GM23338 (cell line): ENCODE results near the gene NNT. TPM values are rescaled to one million over a fixed set of nuclear protein-coding genes. Genes with fewer than 3 reads are reported as not detected.

Source experiments
- ATAC-seq: fragments of 200-7000 bp; cut with Tn5 transposase; 3 replicates; pipeline ENCODE4 v1.9.1; 2020
- DNase-seq: peaks from one replicate; pipeline ENCODE4 v3.0.0-alpha.2; 2015; ENCODE audit warnings: low spot score
- H2AFZ ChIP-seq: fragments of 200-600 bp; sonication (generic); 2 replicates; pipeline ENCODE4 v1.8.0; 2016; ENCODE audit warnings: antibody characterized with exemption, mild to moderate bottlenecking, moderate library complexity
- H3F3A ChIP-seq: fragments of 200-600 bp; sonication (generic); replicated peaks from 2 replicates; pipeline ENCODE4 v1.8.0; 2017; ENCODE audit warnings: antibody characterized with exemption, mixed run types, low read depth
- H3K27ac ChIP-seq: fragments of 200-600 bp; sonication (generic); 2 replicates; pipeline ENCODE4 v1.6.1; 2016; ENCODE audit warnings: low read depth
- H3K27me3 ChIP-seq: fragments of 200-600 bp; sonication (generic); 2 replicates; pipeline ENCODE4 v1.8.0; 2016; ENCODE audit warnings: mild to moderate bottlenecking, mixed run types, moderate library complexity; ENCODE audit not compliant: insufficient read depth
- H3K36me3 ChIP-seq: fragments of 200-600 bp; sonication (generic); 2 replicates; pipeline ENCODE4 v1.8.0; 2016; ENCODE audit warnings: mild to moderate bottlenecking; ENCODE audit not compliant: insufficient read depth
- H3K4me1 ChIP-seq: fragments of 200-600 bp; sonication (generic); 2 replicates; pipeline ENCODE4 v1.8.0; 2016; ENCODE audit warnings: mild to moderate bottlenecking, moderate library complexity; ENCODE audit not compliant: insufficient read depth
- H3K4me2 ChIP-seq: fragments of 200-600 bp; sonication (generic); 2 replicates; pipeline ENCODE4 v1.7.1; 2017; ENCODE audit warnings: mixed run types
- H3K4me3 ChIP-seq: fragments of 200-600 bp; sonication (generic); 2 replicates; pipeline ENCODE4 v1.6.1; 2016; ENCODE audit warnings: mixed run types
- H3K79me2 ChIP-seq: fragments of 200-600 bp; sonication (generic); replicated peaks from 2 replicates; pipeline ENCODE4 v1.8.0; 2017; ENCODE audit warnings: mild to moderate bottlenecking; ENCODE audit not compliant: insufficient read depth
- H3K9me2 ChIP-seq: fragments of 200-600 bp; sonication (generic); 2 replicates; pipeline ENCODE4 v1.8.0; 2017; ENCODE audit not compliant: insufficient read depth
- H4K20me1 ChIP-seq: fragments of 200-600 bp; sonication (generic); replicated peaks from 2 replicates; pipeline ENCODE4 v1.8.0; 2017; ENCODE audit warnings: mild to moderate bottlenecking; ENCODE audit not compliant: insufficient read depth
- H3K27ac Mint-ChIP-seq: 2 replicates; pipeline ENCODE4 v1.8.0; 2020; ENCODE audit warnings: inconsistent platforms, mild to moderate bottlenecking, moderate library complexity, mixed read lengths
- H3K27me3 Mint-ChIP-seq: 3 replicates; pipeline ENCODE4 v1.8.0; 2022; ENCODE audit warnings: low read depth, mild to moderate bottlenecking, moderate library complexity, mixed read lengths, inconsistent platforms; ENCODE audit not compliant: insufficient read depth, poor library complexity
- H3K36me3 Mint-ChIP-seq: 3 replicates; pipeline ENCODE4 v1.8.0; 2021; ENCODE audit warnings: low read depth, mild to moderate bottlenecking, inconsistent platforms, moderate library complexity, mixed read lengths
- H3K4me1 Mint-ChIP-seq: 3 replicates; pipeline ENCODE4 v1.8.0; 2020; ENCODE audit warnings: mild to moderate bottlenecking, inconsistent platforms, mixed read lengths
- H3K4me3 Mint-ChIP-seq: 3 replicates; pipeline ENCODE4 v1.8.0; 2021; ENCODE audit warnings: moderate library complexity, mild to moderate bottlenecking, inconsistent platforms, mixed read lengths
- H3K9me3 Mint-ChIP-seq: 3 replicates; pipeline ENCODE4 v1.8.0; 2020; ENCODE audit warnings: moderate library complexity, mild to moderate bottlenecking, inconsistent platforms, mixed read lengths
- JUNB ChIP-seq: IDR thresholded peaks from one replicate; pipeline ENCODE4 v1.6.1; 2016; ENCODE audit warnings: antibody characterized with exemption; ENCODE audit not compliant: unreplicated experiment
- NANOG ChIP-seq: IDR thresholded peaks from 2 replicates; pipeline ENCODE4 v1.6.1; 2016; ENCODE audit warnings: antibody characterized with exemption, borderline replicate concordance
- POLR2AphosphoS5 ChIP-seq: IDR thresholded peaks from 2 replicates; pipeline ENCODE4 v1.6.1; 2016; ENCODE audit warnings: antibody characterized with exemption, low read depth
- STAT1 ChIP-seq: IDR thresholded peaks from one replicate; pipeline ENCODE4 v1.6.1; 2016; ENCODE audit warnings: antibody characterized with exemption; ENCODE audit not compliant: unreplicated experiment
- polyA plus RNA-seq: library from polyadenylated mRNA; unstranded; fragments of >200 nt; fragmentation: Nextera tagmentation; extraction: Ambion mirVana; gene quantifications from 2 replicates; pipeline ENCODE4 v1.2.1, GENCODE V29; 2016
- total RNA-seq: library from RNA; depleted of rRNA; stranded (reverse); fragments of >200 nt; shearing (Covaris generic); gene quantifications from 2 replicates; pipeline ENCODE4 v1.2.3, GENCODE V29; 2014
- TF ChIP-seq, protein P1 (sequence below), 2 experiments: fragments of 200-600 bp in 1 of 2; sonication (generic) in 1 of 2; conservative IDR thresholded peaks; 2 replicates each; pipeline versions ENCODE4 v1.5.1 to v1.6.1; 2016 to 2017; ENCODE audit warnings: antibody characterized with exemption in 2 of 2, low read depth in 2 of 2, mild to moderate bottlenecking in 2 of 2, moderate library complexity in 1 of 2
- TF ChIP-seq, protein P2 (sequence below): IDR thresholded peaks from one replicate; pipeline ENCODE4 v1.6.1; 2018; ENCODE audit warnings: antibody characterized with exemption; ENCODE audit not compliant: unreplicated experiment

The NNT gene
- total and polyA plus RNA-seq, 2 experiments from 2014 or later: 10.8 to 15.9 TPM

- TF ChIP-seq, protein P1, sequence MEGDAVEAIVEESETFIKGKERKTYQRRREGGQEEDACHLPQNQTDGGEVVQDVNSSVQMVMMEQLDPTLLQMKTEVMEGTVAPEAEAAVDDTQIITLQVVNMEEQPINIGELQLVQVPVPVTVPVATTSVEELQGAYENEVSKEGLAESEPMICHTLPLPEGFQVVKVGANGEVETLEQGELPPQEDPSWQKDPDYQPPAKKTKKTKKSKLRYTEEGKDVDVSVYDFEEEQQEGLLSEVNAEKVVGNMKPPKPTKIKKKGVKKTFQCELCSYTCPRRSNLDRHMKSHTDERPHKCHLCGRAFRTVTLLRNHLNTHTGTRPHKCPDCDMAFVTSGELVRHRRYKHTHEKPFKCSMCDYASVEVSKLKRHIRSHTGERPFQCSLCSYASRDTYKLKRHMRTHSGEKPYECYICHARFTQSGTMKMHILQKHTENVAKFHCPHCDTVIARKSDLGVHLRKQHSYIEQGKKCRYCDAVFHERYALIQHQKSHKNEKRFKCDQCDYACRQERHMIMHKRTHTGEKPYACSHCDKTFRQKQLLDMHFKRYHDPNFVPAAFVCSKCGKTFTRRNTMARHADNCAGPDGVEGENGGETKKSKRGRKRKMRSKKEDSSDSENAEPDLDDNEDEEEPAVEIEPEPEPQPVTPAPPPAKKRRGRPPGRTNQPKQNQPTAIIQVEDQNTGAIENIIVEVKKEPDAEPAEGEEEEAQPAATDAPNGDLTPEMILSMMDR (conservative IDR thresholded peaks at IDR 0.05; ENCODE audit: low read depth in 2 of 2): no peak
- TF ChIP-seq, protein P2, sequence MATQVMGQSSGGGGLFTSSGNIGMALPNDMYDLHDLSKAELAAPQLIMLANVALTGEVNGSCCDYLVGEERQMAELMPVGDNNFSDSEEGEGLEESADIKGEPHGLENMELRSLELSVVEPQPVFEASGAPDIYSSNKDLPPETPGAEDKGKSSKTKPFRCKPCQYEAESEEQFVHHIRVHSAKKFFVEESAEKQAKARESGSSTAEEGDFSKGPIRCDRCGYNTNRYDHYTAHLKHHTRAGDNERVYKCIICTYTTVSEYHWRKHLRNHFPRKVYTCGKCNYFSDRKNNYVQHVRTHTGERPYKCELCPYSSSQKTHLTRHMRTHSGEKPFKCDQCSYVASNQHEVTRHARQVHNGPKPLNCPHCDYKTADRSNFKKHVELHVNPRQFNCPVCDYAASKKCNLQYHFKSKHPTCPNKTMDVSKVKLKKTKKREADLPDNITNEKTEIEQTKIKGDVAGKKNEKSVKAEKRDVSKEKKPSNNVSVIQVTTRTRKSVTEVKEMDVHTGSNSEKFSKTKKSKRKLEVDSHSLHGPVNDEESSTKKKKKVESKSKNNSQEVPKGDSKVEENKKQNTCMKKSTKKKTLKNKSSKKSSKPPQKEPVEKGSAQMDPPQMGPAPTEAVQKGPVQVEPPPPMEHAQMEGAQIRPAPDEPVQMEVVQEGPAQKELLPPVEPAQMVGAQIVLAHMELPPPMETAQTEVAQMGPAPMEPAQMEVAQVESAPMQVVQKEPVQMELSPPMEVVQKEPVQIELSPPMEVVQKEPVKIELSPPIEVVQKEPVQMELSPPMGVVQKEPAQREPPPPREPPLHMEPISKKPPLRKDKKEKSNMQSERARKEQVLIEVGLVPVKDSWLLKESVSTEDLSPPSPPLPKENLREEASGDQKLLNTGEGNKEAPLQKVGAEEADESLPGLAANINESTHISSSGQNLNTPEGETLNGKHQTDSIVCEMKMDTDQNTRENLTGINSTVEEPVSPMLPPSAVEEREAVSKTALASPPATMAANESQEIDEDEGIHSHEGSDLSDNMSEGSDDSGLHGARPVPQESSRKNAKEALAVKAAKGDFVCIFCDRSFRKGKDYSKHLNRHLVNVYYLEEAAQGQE: no peak
- no peak for TF ChIP-seq STAT1
These were observed 31.6 kb downstream of the NNT start (continued) for GRCh38 chr5:43634621-43635020.

GRCh38 chr5:43635374-43635773, 32.4 kb downstream of the NNT start:
- no peaks in the 10 kb centered on the region for H3F3A ChIP-seq
- no peak for ATAC-seq
- no peak overlapping the region for H3K4me3 ChIP-seq
- H3K36me3 Mint-ChIP-seq: no peaks in the 10 kb centered on the region
- no peak overlapping the region for H3K27ac ChIP-seq
- H3K4me3 Mint-ChIP-seq: no peak overlapping the region
- no peaks in the 10 kb centered on the region for H4K20me1 ChIP-seq
- no peaks in the 10 kb centered on the region for H3K9me3 Mint-ChIP-seq
- H3K27me3 ChIP-seq: no peaks in the 10 kb centered on the region
- H3K79me2 ChIP-seq: no peaks in the 10 kb centered on the region
- H3K9me2 ChIP-seq: no peaks in the 10 kb centered on the region
- TF ChIP-seq, protein P2: no peak
- TF ChIP-seq NANOG (no peak), JUNB (no peak), POLR2AphosphoS5 (no peak)
- H3K4me1 Mint-ChIP-seq: peaks cover 7% of the 10 kb centered on the region
- no peak overlapping the region for H2AFZ ChIP-seq
- H3K4me1 ChIP-seq: no peaks in the 10 kb centered on the region
- no peak overlapping the region for H3K4me2 ChIP-seq
- no peaks in the 10 kb centered on the region for H3K27me3 Mint-ChIP-seq
- H3K36me3 ChIP-seq: no peaks in the 10 kb centered on the region
- no peak for DNase-seq
- no peak overlapping the region for H3K27ac Mint-ChIP-seq
